Bronchial epithelial cell (primary cell): ENCODE measurements around the gene ZNF682. TPM values are rescaled to one million over a fixed set of nuclear protein-coding genes. Genes with fewer than 3 reads are reported as not detected.
"Not testable (repeated sequence)": the region's sequence is repeated elsewhere in the genome, so short reads cannot be mapped to it uniquely, and the experiment has no call there.

ENCODE experiments used
- DNase-seq: peaks from one replicate; pipeline ENCODE4 v3.0.0-alpha.2; 2010; ENCODE audit warnings: low read depth
- FAIRE-seq: peaks from 2 replicates; lab custom pipeline; 2011; peaks lifted over from hg19 to GRCh38; lab: Jason Lieb, UNC
- H3K27me3 ChIP-seq: 2 replicates; pipeline ENCODE4 v1.5.1; 2011; ENCODE audit warnings: low read length; ENCODE audit not compliant: control insufficient read depth, insufficient read depth
- H3K36me3 ChIP-seq: 2 replicates; pipeline ENCODE4 v1.5.1; 2011; ENCODE audit warnings: low read length; ENCODE audit not compliant: control insufficient read depth, insufficient read depth
- H3K4me3 ChIP-seq: 2 replicates; pipeline ENCODE4 v1.5.1; 2011; ENCODE audit warnings: mild to moderate bottlenecking, low read depth, low read length, control low read depth
- CTCF ChIP-seq: IDR thresholded peaks from 2 replicates; pipeline ENCODE4 v1.5.1; 2011; ENCODE audit warnings: mild to moderate bottlenecking, moderate library complexity, low read length, control low read depth, inconsistent platforms; ENCODE audit not compliant: insufficient read depth, severe bottlenecking
- total RNA-seq: library from RNA; depleted of rRNA; stranded (reverse); fragments of >200 nt; gene quantifications from 2 replicates; pipeline ENCODE4 v1.2.1, GENCODE V29; 2014

The ZNF682 gene
- total RNA-seq, 1 donor from 2014 or later: 2.9 TPM

GRCh38 chr19:19964416-19964815 is 74.9 kb downstream of the ZNF682 start:
- no peak for DNase-seq
- no peaks in the 10 kb centered on the region for H3K36me3 ChIP-seq
- no peak for TF ChIP-seq CTCF
- FAIRE-seq: no peak
- H3K4me3 ChIP-seq: no peak overlapping the region
- H3K27me3 ChIP-seq: no peaks in the 10 kb centered on the region

- not testable (repeated sequence) for FAIRE-seq, H3K36me3 ChIP-seq, H3K27me3 ChIP-seq, H3K4me3 ChIP-seq
- DNase-seq: peak; percentile 17
- TF ChIP-seq CTCF: peak; percentile 49
Observed at GRCh38 chr19:19959151-19959799, 80.0 kb downstream of the ZNF682 start.

- not testable (repeated sequence) for H3K27me3 ChIP-seq, H3K4me3 ChIP-seq, DNase-seq, H3K36me3 ChIP-seq, FAIRE-seq
Observed at GRCh38 chr19:19957766-19958165, 81.5 kb downstream of the ZNF682 start.

- FAIRE-seq (no peak), DNase-seq (no peak)
- H3K27me3 ChIP-seq: no peaks in the 10 kb centered on the region
- no peak for TF ChIP-seq CTCF
- H3K36me3 ChIP-seq: no peaks in the 10 kb centered on the region
- no peak overlapping the region for H3K4me3 ChIP-seq
Observed at GRCh38 chr19:19956434-19957075, 82.8 kb downstream of the ZNF682 start.

- no peaks in the 10 kb centered on the region for H3K27me3 ChIP-seq
- no peak for TF ChIP-seq CTCF
- H3K36me3 ChIP-seq: no peaks in the 10 kb centered on the region
- DNase-seq (no peak), FAIRE-seq (no peak)
- H3K4me3 ChIP-seq: no peak overlapping the region
Observed at GRCh38 chr19:19955208-19955607, 84.1 kb downstream of the ZNF682 start.

Other genes starting within 250 kb of the ZNF682 start
- 9.7 and 12.0 TPM in 2 replicates for gene ZNF506, start 217.8 kb downstream of the ZNF682 start, total RNA-seq
- 2.1 and 3.6 TPM in 2 replicates for gene ZNF253, start 173.6 kb downstream of the ZNF682 start, total RNA-seq
- 2.7 and 3.2 TPM in 2 replicates for gene ZNF93, start 138.6 kb downstream of the ZNF682 start, total RNA-seq
- gene ZNF90, start 38.5 kb upstream of the ZNF682 start, total RNA-seq: 2.1 and 2.7 TPM in 2 replicates
- gene ZNF486, start 127.7 kb upstream of the ZNF682 start, total RNA-seq: 2.6 and 3.1 TPM in 2 replicates